Lung (tissue), 12 donors: Measurements from ENCODE around the gene NHLH2. TPM values are rescaled to one million over a fixed set of nuclear protein-coding genes. Genes with fewer than 3 reads are reported as not detected.

Source experiments
- ATAC-seq: fragments of 200-7000 bp; cut with Tn5 transposase; one replicate; pipeline ENCODE4 v1.9.1; 2020; ENCODE audit warnings: moderate number of reproducible peaks; ENCODE audit not compliant: insufficient read depth, low FRiP score
- DNase-seq, 3 donors: peaks; one replicate each; pipeline ENCODE4 v3.0.0-alpha.2; 2013 to 2017
- H3K27ac ChIP-seq, 2 donors: one replicate each; pipeline ENCODE4 v1.5.1; 2013; ENCODE audit warnings: mild to moderate bottlenecking in 2 of 2, moderate library complexity in 2 of 2, control low read depth in 1 of 2, inconsistent platforms in 1 of 2, low read depth in 1 of 2, low read length in 1 of 2
- H3K27me3 ChIP-seq, 3 donors: one replicate each; pipeline ENCODE4 v1.5.1; 2013; ENCODE audit warnings: low read length in 2 of 3; ENCODE audit not compliant: control insufficient read depth in 3 of 3, insufficient read depth in 3 of 3
- H3K36me3 ChIP-seq, 4 donors: one replicate each; pipeline ENCODE4 v1.5.1; 2013; ENCODE audit warnings: low read length in 4 of 4, mild to moderate bottlenecking in 1 of 4, moderate library complexity in 1 of 4; ENCODE audit not compliant: control insufficient read depth in 4 of 4, insufficient read depth in 4 of 4
- H3K4me1 ChIP-seq, 5 donors: one replicate each; pipeline ENCODE4 v1.5.1; 2013; ENCODE audit warnings: low read length in 5 of 5, mild to moderate bottlenecking in 2 of 5, moderate library complexity in 1 of 5; ENCODE audit not compliant: control insufficient read depth in 5 of 5, insufficient read depth in 5 of 5
- H3K4me3 ChIP-seq: one replicate; pipeline ENCODE4 v1.5.1; 2013; ENCODE audit warnings: mild to moderate bottlenecking, control low read depth, moderate library complexity
- H3K9ac ChIP-seq, 2 donors: one replicate each; pipeline ENCODE4 v1.5.1; 2013; ENCODE audit warnings: low read length in 2 of 2, control low read depth in 1 of 2; ENCODE audit not compliant: insufficient read depth in 1 of 2
- H3K9me3 ChIP-seq, 4 donors: one replicate each; pipeline ENCODE4 v1.5.1; 2013; ENCODE audit warnings: low read length in 3 of 4, mild to moderate bottlenecking in 1 of 4, moderate library complexity in 1 of 4; ENCODE audit not compliant: control insufficient read depth in 4 of 4, insufficient read depth in 3 of 4
- WGBS, 2 donors: extraction: QIAGEN DNeasy Blood & Tissue Kit; methylation state at CpG; one replicate each; pipeline ENCODE4 v1.1.7; 2013; 5-methylcytosine and 5-hydroxymethylcytosine counted together
- polyA plus RNA-seq, 2 donors: library from polyadenylated mRNA; stranded (reverse); fragments of 200-250 nt; gene quantifications; one replicate each; pipeline ENCODE4 v1.2.1, GENCODE V29; 2013
- total RNA-seq, 2 donors: library from RNA; depleted of rRNA in 1 of 2; stranded (reverse); fragments of >200 nt in 1 of 2; gene quantifications; one replicate each; pipeline ENCODE4 v1.2.1, GENCODE V29; 2014 to 2021
- TF ChIP-seq, protein P1 (sequence below): IDR thresholded peaks from 2 replicates; pipeline ENCODE4 v1.5.1; 2012; ENCODE audit warnings: mild to moderate bottlenecking; ENCODE audit errors: control extremely low read depth, extremely low read depth
- donor health status: control.
- donor health status: control.
- donor health status: Bipolar disorder and iron deficiency.
- donor health status: healthy.
- donor health status: DM: yes; HTN: yes; CAD: no.

Gene NHLH2
- total and polyA plus RNA-seq, 4 donors = 0.04 to 0.18 TPM; not detected in 2

DNA sequence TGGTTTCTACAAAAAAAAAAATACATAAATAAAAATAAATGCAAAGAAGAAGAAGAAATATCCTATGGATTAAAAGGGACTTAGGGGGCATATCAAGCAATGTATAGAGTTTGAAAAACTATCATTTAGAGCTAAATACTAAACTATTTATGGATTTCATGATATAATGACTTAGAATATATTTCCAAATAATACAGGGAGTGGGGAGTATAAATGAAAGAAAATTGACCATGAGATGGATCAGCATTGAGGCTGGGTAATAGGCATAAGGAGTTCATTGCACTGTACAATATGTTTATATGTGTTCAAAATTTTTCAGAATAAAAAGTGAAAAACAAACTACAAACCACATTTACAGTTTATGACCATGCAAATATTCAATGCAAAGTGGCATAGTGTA lies 18.8 kb downstream of the NHLH2 start:
- Histone ChIP-seq H3K36me3 (no peaks in the 10 kb centered on the region), H3K4me1 (no peaks in the 10 kb centered on the region), H3K27me3 (peaks cover 0 to 26% (median 21%) of the 10 kb centered on the region in 3 donors), H3K9ac (no peak overlapping the region), H3K9me3 (peaks cover 0 to 1% (median 0%) of the 10 kb centered on the region in 4 donors), H3K27ac (no peak overlapping the region), H3K4me3 (no peak overlapping the region)
- DNase-seq (no peak), ATAC-seq (no peak)
- TF ChIP-seq, protein P1, sequence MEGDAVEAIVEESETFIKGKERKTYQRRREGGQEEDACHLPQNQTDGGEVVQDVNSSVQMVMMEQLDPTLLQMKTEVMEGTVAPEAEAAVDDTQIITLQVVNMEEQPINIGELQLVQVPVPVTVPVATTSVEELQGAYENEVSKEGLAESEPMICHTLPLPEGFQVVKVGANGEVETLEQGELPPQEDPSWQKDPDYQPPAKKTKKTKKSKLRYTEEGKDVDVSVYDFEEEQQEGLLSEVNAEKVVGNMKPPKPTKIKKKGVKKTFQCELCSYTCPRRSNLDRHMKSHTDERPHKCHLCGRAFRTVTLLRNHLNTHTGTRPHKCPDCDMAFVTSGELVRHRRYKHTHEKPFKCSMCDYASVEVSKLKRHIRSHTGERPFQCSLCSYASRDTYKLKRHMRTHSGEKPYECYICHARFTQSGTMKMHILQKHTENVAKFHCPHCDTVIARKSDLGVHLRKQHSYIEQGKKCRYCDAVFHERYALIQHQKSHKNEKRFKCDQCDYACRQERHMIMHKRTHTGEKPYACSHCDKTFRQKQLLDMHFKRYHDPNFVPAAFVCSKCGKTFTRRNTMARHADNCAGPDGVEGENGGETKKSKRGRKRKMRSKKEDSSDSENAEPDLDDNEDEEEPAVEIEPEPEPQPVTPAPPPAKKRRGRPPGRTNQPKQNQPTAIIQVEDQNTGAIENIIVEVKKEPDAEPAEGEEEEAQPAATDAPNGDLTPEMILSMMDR = no peak

- Histone ChIP-seq H3K4me1 (peaks cover 0 to 5% (median 0%) of the 10 kb centered on the region in 5 donors), H3K36me3 (no peaks in the 10 kb centered on the region), H3K9ac (no peak overlapping the region), H3K4me3 (no peak overlapping the region), H3K27ac (no peak overlapping the region), H3K9me3 (peaks cover 0 to 1% (median 0%) of the 10 kb centered on the region in 4 donors), H3K27me3 (no peaks in the 10 kb centered on the region)
- TF ChIP-seq, protein P1 = no peak
- WGBS, 2 donors = 51 to 80% methylated on average over 3 of the region's 3 CpGs
- DNase-seq (no peak), ATAC-seq (no peak)
These were observed 25.2 kb downstream of the NHLH2 start for GRCh38 chr1:115815694-115816093.

GRCh38 chr1:115814685-115815398 lies 26.1 kb downstream of the NHLH2 start:
- WGBS, 2 donors = 60 to 86% methylated on average over 4 of the region's 4 CpGs
- H3K4me3 ChIP-seq = no peak overlapping the region
- ATAC-seq (no peak), DNase-seq (no peak)
- H3K36me3 ChIP-seq = no peaks in the 10 kb centered on the region
- no peak overlapping the region for H3K9ac ChIP-seq
- peaks cover 0 to 1% (median 0%) of the 10 kb centered on the region in 4 donors for H3K9me3 ChIP-seq
- TF ChIP-seq, protein P1 = no peak
- H3K27ac ChIP-seq = no peak overlapping the region
- no peaks in the 10 kb centered on the region for H3K27me3 ChIP-seq
- H3K4me1 ChIP-seq = peaks cover 0 to 8% (median 0%) of the 10 kb centered on the region in 5 donors
